ENCODE data around the gene SLC19A3. TPM values are rescaled to one million over a fixed set of nuclear protein-coding genes. Genes with fewer than 3 reads are reported as not detected.
"Not testable (repeated sequence)": the region's sequence is repeated elsewhere in the genome, so short reads cannot be mapped to it uniquely, and the experiment has no call there.

Gene SLC19A3
- total RNA-seq, 1 donor from 2014 or later = 0.52 TPM

DNA sequence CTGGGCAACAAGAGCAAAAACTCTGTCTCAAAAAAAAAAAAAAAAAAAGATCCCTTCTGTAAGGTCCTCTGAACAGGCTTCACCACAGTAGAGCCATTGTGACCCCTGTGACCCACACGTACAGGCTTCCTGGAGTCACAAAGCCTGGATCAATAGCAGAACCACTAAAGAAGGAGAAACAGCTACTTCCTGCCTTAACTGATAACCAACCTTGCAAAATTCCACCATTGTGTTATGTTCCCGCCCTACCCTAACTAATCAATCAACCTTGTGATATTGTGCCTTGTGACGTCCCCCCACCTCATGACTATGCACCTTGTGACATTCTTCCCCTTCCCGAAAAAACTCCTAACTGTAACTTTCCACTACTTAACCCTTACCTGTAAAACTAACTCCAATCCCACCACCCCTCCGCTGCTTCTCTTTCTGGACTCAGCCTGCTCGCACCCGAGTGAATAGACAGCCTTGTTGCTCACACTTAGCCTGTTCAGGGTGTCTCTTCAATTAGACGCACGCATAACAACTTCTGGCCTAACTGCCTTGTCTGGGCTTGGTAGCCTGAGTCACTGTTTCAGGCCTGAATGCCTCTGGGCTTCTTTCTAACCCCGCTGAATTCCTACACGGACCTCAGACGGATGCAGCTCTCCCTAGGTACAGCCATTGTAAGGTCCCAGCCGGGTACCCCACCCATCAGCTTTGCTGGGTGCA is 41.7 kb upstream of the SLC19A3 start:
- Mint-ChIP-seq H3K27ac (ENCODE audit: unreplicated experiment) (no peak overlapping the region), H3K9me3 (ENCODE audit: low read depth) (no peaks in the 10 kb centered on the region), H3K36me3 (ENCODE audit: low read depth) (peaks cover 1% of the 10 kb centered on the region), H3K4me1 (ENCODE audit: low read depth) (peaks cover 4% of the 10 kb centered on the region), H3K27me3 (ENCODE audit: low read depth) (no peaks in the 10 kb centered on the region), H3K4me3 (ENCODE audit: unreplicated experiment) (no peak overlapping the region)
- TF ChIP-seq, protein P1, sequence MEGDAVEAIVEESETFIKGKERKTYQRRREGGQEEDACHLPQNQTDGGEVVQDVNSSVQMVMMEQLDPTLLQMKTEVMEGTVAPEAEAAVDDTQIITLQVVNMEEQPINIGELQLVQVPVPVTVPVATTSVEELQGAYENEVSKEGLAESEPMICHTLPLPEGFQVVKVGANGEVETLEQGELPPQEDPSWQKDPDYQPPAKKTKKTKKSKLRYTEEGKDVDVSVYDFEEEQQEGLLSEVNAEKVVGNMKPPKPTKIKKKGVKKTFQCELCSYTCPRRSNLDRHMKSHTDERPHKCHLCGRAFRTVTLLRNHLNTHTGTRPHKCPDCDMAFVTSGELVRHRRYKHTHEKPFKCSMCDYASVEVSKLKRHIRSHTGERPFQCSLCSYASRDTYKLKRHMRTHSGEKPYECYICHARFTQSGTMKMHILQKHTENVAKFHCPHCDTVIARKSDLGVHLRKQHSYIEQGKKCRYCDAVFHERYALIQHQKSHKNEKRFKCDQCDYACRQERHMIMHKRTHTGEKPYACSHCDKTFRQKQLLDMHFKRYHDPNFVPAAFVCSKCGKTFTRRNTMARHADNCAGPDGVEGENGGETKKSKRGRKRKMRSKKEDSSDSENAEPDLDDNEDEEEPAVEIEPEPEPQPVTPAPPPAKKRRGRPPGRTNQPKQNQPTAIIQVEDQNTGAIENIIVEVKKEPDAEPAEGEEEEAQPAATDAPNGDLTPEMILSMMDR (IDR thresholded peaks at IDR 0.05) = no peak
- DNase-seq (ENCODE audit: low spot score) = no peak

DNA sequence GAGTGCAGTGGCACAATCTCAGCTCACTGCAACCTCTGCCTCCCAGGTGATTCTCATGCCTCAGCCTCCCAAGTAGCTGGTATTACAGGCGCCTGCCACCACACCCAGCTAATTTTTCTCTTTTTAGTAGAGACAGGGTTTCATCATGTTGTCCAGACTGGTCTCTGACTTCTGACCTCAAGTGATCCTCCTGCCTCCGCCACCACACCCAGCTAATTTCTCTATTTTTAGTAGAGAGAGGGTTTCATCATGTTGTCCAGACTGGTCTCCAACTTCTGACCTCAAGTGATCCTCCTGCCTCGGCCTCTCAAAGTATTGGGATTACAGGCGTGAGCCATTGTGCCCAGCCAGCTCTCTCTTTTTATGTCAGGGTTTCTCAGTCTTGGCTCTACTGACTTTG is 38.4 kb upstream of the SLC19A3 start:
- not testable (repeated sequence) for H3K4me1 Mint-ChIP-seq (ENCODE audit: low read depth); DNase-seq (ENCODE audit: low spot score); H3K36me3 Mint-ChIP-seq (ENCODE audit: low read depth); H3K9me3 Mint-ChIP-seq (ENCODE audit: low read depth); H3K27me3 Mint-ChIP-seq (ENCODE audit: low read depth); H3K4me3 Mint-ChIP-seq (ENCODE audit: unreplicated experiment); H3K27ac Mint-ChIP-seq (ENCODE audit: unreplicated experiment)

DNA sequence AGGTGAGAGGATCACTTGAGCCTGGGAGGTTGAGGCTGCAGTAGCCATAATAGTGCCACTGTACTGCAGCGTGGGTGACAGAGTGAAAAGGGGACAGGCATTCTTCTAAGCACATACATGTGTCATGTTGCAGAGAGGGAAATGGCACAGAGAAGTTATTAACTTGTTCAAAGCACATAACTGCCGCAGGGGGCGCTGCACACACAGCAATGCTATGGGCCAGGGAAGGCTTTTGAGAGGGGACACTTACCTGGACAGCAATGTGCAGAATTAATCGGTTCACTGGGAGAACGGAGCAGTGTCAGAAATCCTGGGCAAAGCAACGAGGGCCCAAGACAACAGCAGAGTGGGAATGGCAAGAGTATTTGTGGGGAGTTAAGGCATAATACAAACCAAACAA is 30.3 kb upstream of the SLC19A3 start:
- Mint-ChIP-seq H3K9me3 (ENCODE audit: low read depth) (no peaks in the 10 kb centered on the region), H3K27me3 (ENCODE audit: low read depth) (peaks cover 5% of the 10 kb centered on the region), H3K27ac (ENCODE audit: unreplicated experiment) (no peak overlapping the region), H3K4me3 (ENCODE audit: unreplicated experiment) (no peak overlapping the region), H3K4me1 (ENCODE audit: low read depth) (no peaks in the 10 kb centered on the region), H3K36me3 (ENCODE audit: low read depth) (no peaks in the 10 kb centered on the region)
- no peak for DNase-seq (ENCODE audit: low spot score)
- TF ChIP-seq, protein P1 (IDR thresholded peaks at IDR 0.05) = peak; percentile 64

DNA sequence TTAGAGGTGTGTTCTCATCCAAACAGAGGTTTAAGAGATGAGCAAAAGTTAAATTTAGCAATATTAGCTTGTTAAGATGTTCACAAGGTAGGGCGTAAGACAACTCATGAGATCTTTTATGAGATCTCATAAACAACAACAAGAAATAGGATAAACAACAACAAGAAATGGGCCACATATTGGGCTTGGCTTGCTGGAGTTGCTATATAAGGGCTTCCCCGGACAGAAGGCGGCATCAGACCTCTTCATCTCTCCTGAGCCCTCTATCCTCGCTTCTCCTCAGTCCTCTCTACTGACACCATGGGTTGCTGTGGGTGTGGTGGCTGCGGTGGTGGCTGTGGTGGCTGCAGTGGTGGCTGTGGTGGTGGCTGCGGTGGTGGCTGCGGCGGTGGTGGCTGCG is 27.8 kb upstream of the SLC19A3 start, which contains the start of gene SCYGR8:
Gene SCYGR8, plus strand, starts transcription at position 301 of the 400 bp plus-strand sequence. Its CDS starts 0 bp downstream, at position 301.
- Mint-ChIP-seq H3K9me3 (ENCODE audit: low read depth) (no peaks in the 10 kb centered on the region), H3K36me3 (ENCODE audit: low read depth) (no peaks in the 10 kb centered on the region), H3K27ac (ENCODE audit: unreplicated experiment) (no peak within 1 kb of the TSS), H3K27me3 (ENCODE audit: low read depth) (peaks cover 9% of the 10 kb centered on the region), H3K4me1 (ENCODE audit: low read depth) (no peaks in the 10 kb centered on the region), H3K4me3 (ENCODE audit: unreplicated experiment) (no peak within 1 kb of the TSS)
- no peak for DNase-seq (ENCODE audit: low spot score)
- TF ChIP-seq, protein P1 (IDR thresholded peaks at IDR 0.05) = no peak

DNA sequence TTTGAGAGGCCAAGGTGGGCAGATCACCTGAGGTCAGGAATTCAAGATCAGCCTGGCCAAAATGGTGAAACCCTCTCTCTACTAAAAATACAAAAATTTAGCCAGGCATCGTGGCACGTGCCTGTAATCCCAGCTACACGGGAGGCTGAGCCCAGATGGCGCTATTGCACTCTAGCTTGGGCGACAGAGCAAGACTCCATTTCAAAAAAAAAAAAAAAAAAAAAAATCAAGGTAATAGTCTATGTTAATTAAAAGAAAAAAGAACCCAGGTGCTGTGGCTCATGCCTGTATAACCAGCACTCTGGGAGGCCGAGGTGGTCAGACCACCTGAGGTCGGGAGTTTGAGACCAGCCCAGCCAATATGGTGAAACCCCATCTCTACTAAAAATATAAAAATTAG is 22.9 kb upstream of the SLC19A3 start:
- not testable (repeated sequence) for H3K36me3 Mint-ChIP-seq (ENCODE audit: low read depth); DNase-seq (ENCODE audit: low spot score); H3K4me1 Mint-ChIP-seq (ENCODE audit: low read depth); H3K9me3 Mint-ChIP-seq (ENCODE audit: low read depth); H3K4me3 Mint-ChIP-seq (ENCODE audit: unreplicated experiment); H3K27ac Mint-ChIP-seq (ENCODE audit: unreplicated experiment)
- TF ChIP-seq, protein P1 (IDR thresholded peaks at IDR 0.05) = peak; percentile 26
- H3K27me3 Mint-ChIP-seq (ENCODE audit: low read depth) = peaks cover 13% of the 10 kb centered on the region

GRCh38 chr2:227739351-227739750 is 21.5 kb upstream of the SLC19A3 start:
- Mint-ChIP-seq H3K36me3 (ENCODE audit: low read depth) (no peaks in the 10 kb centered on the region), H3K4me1 (ENCODE audit: low read depth) (no peaks in the 10 kb centered on the region), H3K4me3 (ENCODE audit: unreplicated experiment) (no peak overlapping the region), H3K9me3 (ENCODE audit: low read depth) (no peaks in the 10 kb centered on the region), H3K27ac (ENCODE audit: unreplicated experiment) (no peak overlapping the region), H3K27me3 (ENCODE audit: low read depth) (peaks cover 17% of the 10 kb centered on the region)
- TF ChIP-seq, protein P1 (IDR thresholded peaks at IDR 0.05) = no peak
- DNase-seq (ENCODE audit: low spot score) = no peak
